ENCODE results near the gene UBA7.

The UBA7 gene

DNA sequence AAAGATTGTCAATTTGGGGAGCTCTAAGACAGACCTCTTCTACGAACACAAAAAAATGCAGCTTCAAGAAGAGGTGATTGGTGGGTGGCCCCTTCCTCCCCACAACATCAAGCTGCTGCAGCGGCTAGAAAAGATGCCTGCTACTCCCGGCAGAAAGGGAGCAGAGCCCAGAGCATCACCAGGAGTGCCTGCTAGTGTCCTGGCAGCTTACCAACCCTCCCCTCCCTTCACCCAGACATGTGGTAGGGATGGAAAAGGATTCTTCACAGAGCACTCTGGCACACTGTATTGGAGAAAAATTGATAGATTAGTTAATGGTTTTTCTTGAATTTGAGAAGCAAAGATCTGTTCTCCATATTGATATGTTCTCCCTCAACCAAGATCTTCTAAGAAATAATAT lies 38.2 kb downstream of the UBA7 start:
- Histone ChIP-seq H3K9me2 (replicated peaks; ENCODE audit: insufficient read depth, low read length) (no peaks in the 10 kb centered on the region), H3K4me3 (ENCODE audit: insufficient read depth, low read length, poor library complexity, severe bottlenecking) (no peak overlapping the region), H4K20me1 (ENCODE audit: low read depth, low read length) (peaks cover 6% of the 10 kb centered on the region; the same call in 1 of the 2 replicates), H3K9ac (ENCODE audit: low read length) (no peak overlapping the region), H3K36me3 (ENCODE audit: low read length) (no peaks in the 10 kb centered on the region), H3K4me2 (ENCODE audit: low read depth, low read length, poor library complexity, severe bottlenecking) (no peak overlapping the region), H3K79me2 (ENCODE audit: insufficient read depth, low read length) (peaks cover 50% of the 10 kb centered on the region), H3K9me3 (ENCODE audit: insufficient read depth, low read length) (no peaks in the 10 kb centered on the region), H3K27ac (ENCODE audit: low read depth, low read length) (no peak overlapping the region), H3K27me3 (ENCODE audit: low read length) (no peaks in the 10 kb centered on the region), H2AFZ (ENCODE audit: low read depth, low read length, severe bottlenecking) (no peak overlapping the region), H3F3A (ENCODE audit: insufficient read depth) (0 out of 2 replicates have a peak, but pooled peaks cover 3% of the 10 kb centered on the region)
- TF ChIP-seq, protein P1, sequence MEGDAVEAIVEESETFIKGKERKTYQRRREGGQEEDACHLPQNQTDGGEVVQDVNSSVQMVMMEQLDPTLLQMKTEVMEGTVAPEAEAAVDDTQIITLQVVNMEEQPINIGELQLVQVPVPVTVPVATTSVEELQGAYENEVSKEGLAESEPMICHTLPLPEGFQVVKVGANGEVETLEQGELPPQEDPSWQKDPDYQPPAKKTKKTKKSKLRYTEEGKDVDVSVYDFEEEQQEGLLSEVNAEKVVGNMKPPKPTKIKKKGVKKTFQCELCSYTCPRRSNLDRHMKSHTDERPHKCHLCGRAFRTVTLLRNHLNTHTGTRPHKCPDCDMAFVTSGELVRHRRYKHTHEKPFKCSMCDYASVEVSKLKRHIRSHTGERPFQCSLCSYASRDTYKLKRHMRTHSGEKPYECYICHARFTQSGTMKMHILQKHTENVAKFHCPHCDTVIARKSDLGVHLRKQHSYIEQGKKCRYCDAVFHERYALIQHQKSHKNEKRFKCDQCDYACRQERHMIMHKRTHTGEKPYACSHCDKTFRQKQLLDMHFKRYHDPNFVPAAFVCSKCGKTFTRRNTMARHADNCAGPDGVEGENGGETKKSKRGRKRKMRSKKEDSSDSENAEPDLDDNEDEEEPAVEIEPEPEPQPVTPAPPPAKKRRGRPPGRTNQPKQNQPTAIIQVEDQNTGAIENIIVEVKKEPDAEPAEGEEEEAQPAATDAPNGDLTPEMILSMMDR (IDR thresholded peaks at IDR 0.05; ENCODE audit: insufficient read depth, low read length, poor library complexity, severe bottlenecking): no peak
- no peak for TF ChIP-seq EZH2phosphoT487 (conservative IDR thresholded peaks at IDR 0.05; ENCODE audit: low read length)

DNA sequence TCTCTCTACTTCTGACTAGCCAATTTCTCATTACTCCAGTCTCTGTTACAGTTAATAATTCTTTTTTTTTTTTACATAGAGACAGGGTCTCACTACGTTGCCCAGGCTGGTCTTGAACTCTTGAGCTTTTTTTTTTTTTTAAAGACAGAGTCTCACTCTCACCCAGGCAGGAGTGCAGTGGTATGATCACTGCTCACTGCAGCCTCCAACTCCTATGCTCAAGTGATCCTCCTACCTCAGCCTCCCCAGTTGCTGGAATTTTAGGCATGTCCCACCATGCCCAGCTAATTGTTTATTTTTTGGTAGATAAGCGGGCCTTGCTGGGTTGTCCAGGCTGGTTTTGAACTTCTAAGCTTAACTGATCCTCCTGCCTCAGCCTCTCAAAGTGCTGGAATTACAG lies 41.0 kb downstream of the UBA7 start:
- Histone ChIP-seq H3K4me2 (ENCODE audit: low read depth, low read length, poor library complexity, severe bottlenecking) (no peak overlapping the region), H3K36me3 (ENCODE audit: low read length) (no peaks in the 10 kb centered on the region), H3F3A (ENCODE audit: insufficient read depth) (0 out of 2 replicates have a peak, but pooled peaks cover 3% of the 10 kb centered on the region), H3K27ac (ENCODE audit: low read depth, low read length) (no peak overlapping the region), H3K27me3 (ENCODE audit: low read length) (no peaks in the 10 kb centered on the region), H3K4me3 (ENCODE audit: insufficient read depth, low read length, poor library complexity, severe bottlenecking) (no peak overlapping the region), H3K9me3 (ENCODE audit: insufficient read depth, low read length) (no peaks in the 10 kb centered on the region), H2AFZ (ENCODE audit: low read depth, low read length, severe bottlenecking) (no peak overlapping the region), H3K79me2 (ENCODE audit: insufficient read depth, low read length) (peaks cover 65% of the 10 kb centered on the region), H4K20me1 (ENCODE audit: low read depth, low read length) (peaks cover 6% of the 10 kb centered on the region; the same call in 1 of the 2 replicates), H3K9me2 (replicated peaks; ENCODE audit: insufficient read depth, low read length) (no peaks in the 10 kb centered on the region), H3K9ac (ENCODE audit: low read length) (no peak overlapping the region)
- TF ChIP-seq, protein P1 (IDR thresholded peaks at IDR 0.05; ENCODE audit: insufficient read depth, low read length, poor library complexity, severe bottlenecking): no peak
- TF ChIP-seq EZH2phosphoT487 (conservative IDR thresholded peaks at IDR 0.05; ENCODE audit: low read length): no peak

DNA sequence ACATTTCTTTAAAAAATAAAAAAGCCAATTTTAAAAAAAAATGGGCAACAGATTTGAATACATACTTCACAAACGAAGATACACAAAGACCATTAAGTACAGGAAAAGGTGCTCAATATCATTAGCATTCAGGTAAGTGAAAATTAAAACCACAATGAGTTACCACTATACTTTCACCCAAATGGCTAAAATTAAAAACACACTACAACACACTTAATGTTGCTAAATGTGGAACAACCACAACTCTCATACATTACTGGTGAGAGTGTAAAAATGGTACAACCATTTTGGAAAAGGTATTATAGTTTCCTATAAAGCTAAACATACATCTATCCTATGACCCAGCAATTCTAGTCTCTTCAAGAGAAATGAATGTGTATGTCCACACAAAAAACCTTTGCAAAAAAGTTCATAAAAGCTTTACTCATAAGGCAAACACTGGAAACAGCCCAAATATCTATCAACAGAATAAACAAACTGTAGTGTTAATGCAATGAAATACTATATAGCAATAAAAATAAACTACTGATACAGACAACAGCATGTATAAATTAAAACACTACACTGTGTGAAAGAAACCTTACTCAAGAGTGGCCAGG lies 42.3 kb downstream of the UBA7 start:
- Histone ChIP-seq H3K9me3 (ENCODE audit: insufficient read depth, low read length) (no peaks in the 10 kb centered on the region), H3K79me2 (ENCODE audit: insufficient read depth, low read length) (peaks cover 73% of the 10 kb centered on the region), H3K9me2 (replicated peaks; ENCODE audit: insufficient read depth, low read length) (no peaks in the 10 kb centered on the region), H3K9ac (ENCODE audit: low read length) (no peak overlapping the region), H3K36me3 (ENCODE audit: low read length) (no peaks in the 10 kb centered on the region), H3K27ac (ENCODE audit: low read depth, low read length) (no peak overlapping the region), H3K27me3 (ENCODE audit: low read length) (no peaks in the 10 kb centered on the region), H3K4me3 (ENCODE audit: insufficient read depth, low read length, poor library complexity, severe bottlenecking) (no peak overlapping the region), H3F3A (ENCODE audit: insufficient read depth) (0 out of 2 replicates have a peak, but pooled peaks cover 3% of the 10 kb centered on the region), H3K4me2 (ENCODE audit: low read depth, low read length, poor library complexity, severe bottlenecking) (peak overlapping the region; percentile 14), H2AFZ (ENCODE audit: low read depth, low read length, severe bottlenecking) (no peak overlapping the region), H4K20me1 (ENCODE audit: low read depth, low read length) (peaks cover 6% of the 10 kb centered on the region; the same call in 1 of the 2 replicates)
- TF ChIP-seq, protein P1 (IDR thresholded peaks at IDR 0.05; ENCODE audit: insufficient read depth, low read length, poor library complexity, severe bottlenecking): no peak
- TF ChIP-seq EZH2phosphoT487 (conservative IDR thresholded peaks at IDR 0.05; ENCODE audit: low read length): no peak

Data from SU-DHL-6 (cell line).